HEK293 (cell line): ENCODE results near the gene NDST4.

Experiments
- ZBTB1 ChIP-seq: fragments of 450-650 bp; formaldehyde crosslinking; IDR thresholded peaks from 2 replicates; pipeline ENCODE4 v1.5.1; 2016; ENCODE audit warnings: missing biosample characterization, missing genetic modification characterization
- ZBTB7A ChIP-seq: fragments of 450-650 bp; formaldehyde crosslinking; IDR thresholded peaks from 2 replicates; pipeline ENCODE4 v1.5.1; 2016; ENCODE audit warnings: low read depth, missing biosample characterization, missing genetic modification characterization
- ZNF354C ChIP-seq: fragments of 450-650 bp; formaldehyde crosslinking; IDR thresholded peaks from 2 replicates; pipeline ENCODE4 v1.5.1; 2016; ENCODE audit warnings: missing biosample characterization, missing genetic modification characterization, low read depth, borderline replicate concordance
- ZNF530 ChIP-seq: fragments of 450-650 bp; formaldehyde crosslinking; IDR thresholded peaks from 2 replicates; pipeline ENCODE4 v1.5.1; 2016; ENCODE audit warnings: low read depth, missing biosample characterization, missing genetic modification characterization
- ZNF792 ChIP-seq: fragments of 450-650 bp; formaldehyde crosslinking; IDR thresholded peaks from 2 replicates; pipeline ENCODE4 v1.5.1; 2016; ENCODE audit warnings: missing biosample characterization, missing genetic modification characterization
- TF ChIP-seq, protein P1 (sequence below): fragments of 450-650 bp; formaldehyde crosslinking; IDR thresholded peaks from 2 replicates; pipeline ENCODE4 v1.5.1; 2016; ENCODE audit warnings: missing biosample characterization, missing genetic modification characterization
- TF ChIP-seq, protein P2 (sequence below): fragments of 450-650 bp; formaldehyde crosslinking; IDR thresholded peaks from 2 replicates; pipeline ENCODE4 v1.5.1; 2016; ENCODE audit warnings: missing biosample characterization, missing genetic modification characterization
- TF ChIP-seq, protein P3 (sequence below): IDR thresholded peaks from 2 replicates; pipeline ENCODE4 v1.6.1; 2011; ENCODE audit warnings: mild to moderate bottlenecking, low read depth, low read length, borderline replicate concordance

DNA sequence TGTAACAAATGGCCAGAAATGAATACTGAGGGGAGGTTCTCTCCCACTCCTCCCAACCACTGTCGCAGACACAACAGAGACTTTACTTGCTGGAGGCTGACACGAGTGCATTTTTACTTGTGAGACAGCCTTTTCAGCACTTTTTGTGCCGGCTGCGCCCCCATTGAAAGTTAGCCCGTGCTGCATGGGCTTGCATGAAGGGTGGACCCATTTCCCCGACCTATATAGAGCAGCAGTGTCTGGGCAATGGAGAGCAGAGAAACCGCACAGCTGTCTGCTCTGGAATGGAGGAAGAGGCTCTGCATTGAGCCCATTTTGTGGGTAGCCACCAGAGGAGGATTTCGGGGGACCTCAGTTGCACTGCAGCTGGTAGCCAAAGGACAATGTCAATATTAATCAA, 306.1 kb downstream of the NDST4 start:
- TF ChIP-seq, protein P1, sequence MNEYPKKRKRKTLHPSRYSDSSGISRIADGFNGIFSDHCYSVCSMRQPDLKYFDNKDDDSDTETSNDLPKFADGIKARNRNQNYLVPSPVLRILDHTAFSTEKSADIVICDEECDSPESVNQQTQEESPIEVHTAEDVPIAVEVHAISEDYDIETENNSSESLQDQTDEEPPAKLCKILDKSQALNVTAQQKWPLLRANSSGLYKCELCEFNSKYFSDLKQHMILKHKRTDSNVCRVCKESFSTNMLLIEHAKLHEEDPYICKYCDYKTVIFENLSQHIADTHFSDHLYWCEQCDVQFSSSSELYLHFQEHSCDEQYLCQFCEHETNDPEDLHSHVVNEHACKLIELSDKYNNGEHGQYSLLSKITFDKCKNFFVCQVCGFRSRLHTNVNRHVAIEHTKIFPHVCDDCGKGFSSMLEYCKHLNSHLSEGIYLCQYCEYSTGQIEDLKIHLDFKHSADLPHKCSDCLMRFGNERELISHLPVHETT: no peak
- TF ChIP-seq ZNF530: no peak
- TF ChIP-seq, protein P2, sequence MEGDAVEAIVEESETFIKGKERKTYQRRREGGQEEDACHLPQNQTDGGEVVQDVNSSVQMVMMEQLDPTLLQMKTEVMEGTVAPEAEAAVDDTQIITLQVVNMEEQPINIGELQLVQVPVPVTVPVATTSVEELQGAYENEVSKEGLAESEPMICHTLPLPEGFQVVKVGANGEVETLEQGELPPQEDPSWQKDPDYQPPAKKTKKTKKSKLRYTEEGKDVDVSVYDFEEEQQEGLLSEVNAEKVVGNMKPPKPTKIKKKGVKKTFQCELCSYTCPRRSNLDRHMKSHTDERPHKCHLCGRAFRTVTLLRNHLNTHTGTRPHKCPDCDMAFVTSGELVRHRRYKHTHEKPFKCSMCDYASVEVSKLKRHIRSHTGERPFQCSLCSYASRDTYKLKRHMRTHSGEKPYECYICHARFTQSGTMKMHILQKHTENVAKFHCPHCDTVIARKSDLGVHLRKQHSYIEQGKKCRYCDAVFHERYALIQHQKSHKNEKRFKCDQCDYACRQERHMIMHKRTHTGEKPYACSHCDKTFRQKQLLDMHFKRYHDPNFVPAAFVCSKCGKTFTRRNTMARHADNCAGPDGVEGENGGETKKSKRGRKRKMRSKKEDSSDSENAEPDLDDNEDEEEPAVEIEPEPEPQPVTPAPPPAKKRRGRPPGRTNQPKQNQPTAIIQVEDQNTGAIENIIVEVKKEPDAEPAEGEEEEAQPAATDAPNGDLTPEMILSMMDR: no peak
- no peak for TF ChIP-seq ZNF792 (tag by site-specific recombination)
- no peak for TF ChIP-seq ZNF354C
- no peak for TF ChIP-seq ZBTB1
- TF ChIP-seq, protein P3, sequence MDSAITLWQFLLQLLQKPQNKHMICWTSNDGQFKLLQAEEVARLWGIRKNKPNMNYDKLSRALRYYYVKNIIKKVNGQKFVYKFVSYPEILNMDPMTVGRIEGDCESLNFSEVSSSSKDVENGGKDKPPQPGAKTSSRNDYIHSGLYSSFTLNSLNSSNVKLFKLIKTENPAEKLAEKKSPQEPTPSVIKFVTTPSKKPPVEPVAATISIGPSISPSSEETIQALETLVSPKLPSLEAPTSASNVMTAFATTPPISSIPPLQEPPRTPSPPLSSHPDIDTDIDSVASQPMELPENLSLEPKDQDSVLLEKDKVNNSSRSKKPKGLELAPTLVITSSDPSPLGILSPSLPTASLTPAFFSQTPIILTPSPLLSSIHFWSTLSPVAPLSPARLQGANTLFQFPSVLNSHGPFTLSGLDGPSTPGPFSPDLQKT: no peak
- no peak for TF ChIP-seq ZBTB7A (tag by site-specific recombination)
